ENCODE measurements around the gene TBC1D5.
A peak's percentile ranks its signal among the peaks of the same experiment; 100 is the strongest.
"Not testable (repeated sequence)": the region's sequence is repeated elsewhere in the genome, so short reads cannot be mapped to it uniquely, and the experiment has no call there.

Gene TBC1D5, protein sequence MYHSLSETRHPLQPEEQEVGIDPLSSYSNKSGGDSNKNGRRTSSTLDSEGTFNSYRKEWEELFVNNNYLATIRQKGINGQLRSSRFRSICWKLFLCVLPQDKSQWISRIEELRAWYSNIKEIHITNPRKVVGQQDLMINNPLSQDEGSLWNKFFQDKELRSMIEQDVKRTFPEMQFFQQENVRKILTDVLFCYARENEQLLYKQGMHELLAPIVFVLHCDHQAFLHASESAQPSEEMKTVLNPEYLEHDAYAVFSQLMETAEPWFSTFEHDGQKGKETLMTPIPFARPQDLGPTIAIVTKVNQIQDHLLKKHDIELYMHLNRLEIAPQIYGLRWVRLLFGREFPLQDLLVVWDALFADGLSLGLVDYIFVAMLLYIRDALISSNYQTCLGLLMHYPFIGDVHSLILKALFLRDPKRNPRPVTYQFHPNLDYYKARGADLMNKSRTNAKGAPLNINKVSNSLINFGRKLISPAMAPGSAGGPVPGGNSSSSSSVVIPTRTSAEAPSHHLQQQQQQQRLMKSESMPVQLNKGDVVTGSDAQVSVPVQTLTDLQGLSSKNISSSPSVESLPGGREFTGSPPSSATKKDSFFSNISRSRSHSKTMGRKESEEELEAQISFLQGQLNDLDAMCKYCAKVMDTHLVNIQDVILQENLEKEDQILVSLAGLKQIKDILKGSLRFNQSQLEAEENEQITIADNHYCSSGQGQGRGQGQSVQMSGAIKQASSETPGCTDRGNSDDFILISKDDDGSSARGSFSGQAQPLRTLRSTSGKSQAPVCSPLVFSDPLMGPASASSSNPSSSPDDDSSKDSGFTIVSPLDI

DNA sequence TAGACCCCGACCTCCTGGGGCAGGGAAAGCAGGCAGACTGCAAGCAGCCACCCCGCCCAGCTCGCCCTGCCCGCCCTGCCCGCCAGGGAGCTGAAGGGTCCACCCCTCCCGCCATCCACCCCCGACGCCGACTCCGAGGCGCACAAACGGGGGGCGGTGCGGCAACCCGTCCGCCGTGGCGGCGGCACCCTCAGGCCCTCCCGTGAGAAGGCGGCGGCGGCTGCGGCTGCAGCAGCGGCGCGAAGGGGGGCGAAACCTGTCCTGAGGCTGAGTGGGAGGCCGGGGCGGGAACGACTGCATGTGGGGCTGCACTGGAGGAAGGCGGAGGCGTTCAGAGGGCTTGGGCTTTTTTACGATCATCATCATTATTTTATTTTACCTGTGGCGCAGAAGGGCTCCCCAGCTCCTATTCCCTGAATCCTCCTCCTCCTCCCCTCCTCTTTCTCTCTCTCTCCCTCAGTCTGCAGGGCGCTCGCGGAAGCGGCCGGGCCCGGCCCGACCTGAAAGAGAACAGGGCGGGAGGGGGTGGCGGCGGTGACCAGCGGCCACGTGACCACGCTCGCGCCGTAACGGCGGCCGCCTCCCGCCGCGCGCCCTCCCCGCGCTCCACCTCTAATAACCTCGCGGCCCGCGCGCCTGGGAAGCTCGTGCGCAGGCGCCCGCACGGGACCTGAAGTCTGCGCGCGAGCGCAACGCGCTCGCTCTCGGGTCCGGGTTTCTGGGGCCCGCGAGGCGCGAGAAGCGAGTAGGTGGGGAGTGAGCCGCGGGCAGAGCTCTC is at the start of gene TBC1D5:
TBC1D5 (minus strand) TSS at position 530 of the 778 bp plus-strand sequence. CDS start 234,061 bp downstream, outside the sequence.
- no peaks in the 10 kb centered on the region for H3K27me3 ChIP-seq
- peaks cover 0 to 4% (median 0%) of the 10 kb centered on the region in 11 experiments; a peak in 1 of 22 replicates for H4K20me1 ChIP-seq
- peak within 1 kb of the TSS; percentile 80 to 94 (median 88) for H3K4me2 ChIP-seq
- no peaks in the 10 kb centered on the region for H3K9me3 ChIP-seq (replicated peaks in 1 of 11)
- H3K4me3 ChIP-seq: peak within 1 kb of the TSS; percentile 68 to 88 (median 77)
- peaks cover 0 to 6% (median 0%) of the 10 kb centered on the region in 11 experiments; a peak in 1 of 22 replicates for H3K36me3 ChIP-seq
- peak within 1 kb of the TSS; percentile 95 to 99 (median 98) for H3K27ac ChIP-seq
- H3K9ac ChIP-seq: peak within 1 kb of the TSS; percentile 93 to 98 (median 97)
- peaks cover 39 to 53% (median 47%) of the 10 kb centered on the region in 10 experiments for H3K4me1 ChIP-seq
- no peak for TF ChIP-seq Cebpa-rat (IDR thresholded peaks at IDR 0.05)

DNA sequence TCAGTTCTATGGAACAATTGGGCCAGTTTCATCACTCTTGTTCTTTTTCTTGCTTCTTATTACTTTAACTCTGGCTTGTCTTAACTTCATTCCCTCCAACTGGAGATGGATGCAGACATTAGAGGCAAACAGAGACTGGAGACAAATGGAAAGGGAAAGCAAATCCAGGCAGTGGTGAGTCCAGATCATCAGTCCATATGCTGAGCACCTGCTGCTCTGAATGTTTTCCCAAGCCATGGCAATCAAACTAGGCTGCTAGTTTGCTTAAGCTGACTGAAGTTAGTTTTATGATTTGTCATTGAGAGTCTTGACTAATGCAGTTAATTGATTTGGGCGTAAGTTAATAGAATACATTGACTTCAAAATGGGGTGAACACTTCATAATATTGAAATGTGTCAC is 41.0 kb upstream of the TBC1D5 start:
- Histone ChIP-seq H4K20me1 (no peaks in the 10 kb centered on the region), H3K27me3 (no peaks in the 10 kb centered on the region), H3K4me3 (peak overlapping the region in 5 of 10 experiments; percentile 4 to 45 (median 31); a peak in 7 of 20 replicates), H3K27ac (peak overlapping the region in 9 of 11 experiments; percentile 1 to 80 (median 44); a peak in 10 of 22 replicates), H3K9ac (no peak overlapping the region), H3K4me1 (peaks cover 11 to 33% (median 24%) of the 10 kb centered on the region in 10 experiments; a peak in 18 of 20 replicates), H3K9me3 (replicated peaks in 1 of 11) (peaks cover 48 to 90% (median 67%) of the 10 kb centered on the region in 11 experiments), H3K4me2 (peak overlapping the region in 1 of 11 experiments; percentile 19; a peak in 2 of 22 replicates), H3K36me3 (peaks cover 0 to 12% (median 0%) of the 10 kb centered on the region in 11 experiments; a peak in 6 of 22 replicates)
- TF ChIP-seq Cebpa-rat (IDR thresholded peaks at IDR 0.05): no peak

DNA sequence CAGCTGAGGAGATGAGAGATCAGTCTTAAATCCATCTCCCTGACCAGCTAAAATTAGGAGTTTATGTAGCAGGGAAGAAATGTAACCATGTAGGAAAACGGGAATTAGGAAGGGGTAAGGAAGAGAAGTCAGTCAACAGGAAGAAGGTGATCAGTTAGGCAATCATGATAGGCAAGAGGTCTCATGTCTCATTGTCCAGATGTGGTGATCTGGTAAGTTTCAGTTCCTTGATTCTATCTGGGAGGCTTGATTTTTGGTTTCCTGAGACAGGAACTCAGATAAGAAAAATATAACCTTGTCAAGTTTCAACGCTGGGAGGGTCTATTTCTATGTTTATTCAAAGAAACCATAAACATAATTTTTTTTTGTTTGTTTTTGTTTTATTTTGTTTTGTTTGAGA is 40.3 kb upstream of the TBC1D5 start:
- peak overlapping the region in 3 of 11 experiments; percentile 13 to 46 (median 14); a peak in 2 of 22 replicates for H3K9ac ChIP-seq
- H3K4me1 ChIP-seq: peaks cover 11 to 33% (median 24%) of the 10 kb centered on the region in 10 experiments; a peak in 18 of 20 replicates
- H3K36me3 ChIP-seq: peaks cover 0 to 12% (median 0%) of the 10 kb centered on the region in 11 experiments; a peak in 6 of 22 replicates
- peak in 5 of 11 experiments; percentile 23 to 61 (median 45); a peak in 4 of 22 replicates for TF ChIP-seq Cebpa-rat (IDR thresholded peaks at IDR 0.05)
- no peaks in the 10 kb centered on the region for H3K27me3 ChIP-seq
- H4K20me1 ChIP-seq: no peaks in the 10 kb centered on the region
- H3K9me3 ChIP-seq (replicated peaks in 1 of 11): peaks cover 48 to 93% (median 64%) of the 10 kb centered on the region in 11 experiments
- H3K27ac ChIP-seq: peak overlapping the region in 9 of 11 experiments; percentile 54 to 80 (median 62); a peak in 18 of 22 replicates
- H3K4me3 ChIP-seq: peak overlapping the region in 6 of 10 experiments; percentile 2 to 45 (median 24); a peak in 8 of 20 replicates
- peak overlapping the region in 3 of 11 experiments; percentile 4 to 19 (median 4); a peak in 5 of 22 replicates for H3K4me2 ChIP-seq

DNA sequence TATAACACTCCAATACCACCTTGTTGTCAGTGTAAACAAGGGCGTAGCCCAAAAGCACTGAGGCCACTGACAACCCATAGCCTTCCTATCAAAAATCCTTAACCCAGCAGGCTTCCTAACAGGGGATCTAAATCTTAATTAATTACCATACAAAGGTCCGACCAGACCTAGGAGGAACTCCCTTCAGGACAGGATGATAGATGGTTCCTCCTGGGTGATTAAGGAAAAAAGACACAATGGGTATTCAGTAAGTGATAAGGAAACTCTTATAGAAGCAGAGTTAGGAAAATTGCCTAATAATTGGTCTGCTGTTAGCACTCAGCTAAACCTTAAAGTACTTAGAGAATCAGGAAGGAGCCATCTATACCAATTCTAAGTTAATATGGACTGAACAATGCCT is 37.9 kb upstream of the TBC1D5 start:
- not testable (repeated sequence) for H3K27me3 ChIP-seq, H4K20me1 ChIP-seq, H3K4me3 ChIP-seq, H3K9ac ChIP-seq
- Histone ChIP-seq H3K9me3 (replicated peaks in 1 of 11) (peaks cover 43 to 89% (median 53%) of the 10 kb centered on the region in 11 experiments), H3K4me1 (peaks cover 11 to 33% (median 24%) of the 10 kb centered on the region in 10 experiments; a peak in 18 of 20 replicates), H3K4me2 (peak overlapping the region in 9 of 11 experiments; percentile 15 to 63 (median 45); a peak in 15 of 22 replicates), H3K27ac (peak overlapping the region in 8 of 11 experiments; percentile 21 to 64 (median 56); a peak in 10 of 22 replicates), H3K36me3 (peaks cover 0 to 12% (median 0%) of the 10 kb centered on the region in 11 experiments; a peak in 6 of 22 replicates)

DNA sequence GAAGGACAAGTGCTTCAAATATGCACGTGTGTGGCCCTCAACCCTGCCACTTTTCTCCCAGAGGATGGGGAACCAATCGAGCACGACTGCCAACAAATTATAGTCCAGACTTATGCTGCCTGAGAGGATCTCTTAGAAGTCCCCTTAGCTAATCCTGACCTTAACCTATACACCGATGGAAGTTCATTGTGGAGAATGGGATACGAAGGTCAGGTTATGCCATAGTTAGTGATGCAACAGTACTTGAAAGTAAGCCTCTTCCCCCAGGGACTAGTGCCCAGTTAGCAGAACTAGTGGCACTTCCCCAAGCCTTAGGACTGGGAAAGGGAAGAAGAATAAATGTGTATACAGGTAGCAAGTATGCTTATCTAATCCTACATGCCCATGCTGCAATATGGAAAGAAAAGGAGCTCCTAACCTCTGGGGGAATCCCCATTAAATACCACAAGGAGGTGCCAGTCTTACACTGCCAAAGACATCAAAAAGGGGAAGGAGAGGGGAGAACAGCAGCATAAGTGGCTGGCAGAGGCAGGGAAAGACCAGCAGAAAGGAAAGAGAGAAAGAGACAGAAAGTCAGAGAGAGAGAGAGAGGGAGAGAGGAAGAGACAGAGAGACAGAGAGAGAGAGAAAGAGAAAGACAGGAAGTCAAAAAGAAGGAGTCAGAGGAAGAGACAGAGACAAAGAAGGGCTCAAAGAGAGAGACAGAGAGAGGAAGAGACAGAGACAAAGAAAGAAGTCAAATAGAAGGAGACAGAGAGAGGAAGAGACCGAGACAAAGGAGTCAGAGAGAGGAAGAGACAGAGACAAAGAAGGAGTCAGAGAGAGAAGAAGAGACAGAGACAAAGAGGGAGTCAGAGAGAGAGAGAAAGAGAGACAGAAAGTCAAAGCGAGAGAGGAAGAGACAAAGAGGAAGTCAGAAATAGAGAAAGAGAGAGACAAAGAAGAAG is 37.1 kb upstream of the TBC1D5 start:
- not testable (repeated sequence) for H3K27me3 ChIP-seq, H3K4me3 ChIP-seq, H4K20me1 ChIP-seq, H3K9ac ChIP-seq
- peaks cover 37 to 89% (median 52%) of the 10 kb centered on the region in 11 experiments for H3K9me3 ChIP-seq (replicated peaks in 1 of 11)
- peak overlapping the region; percentile 4 to 63 (median 39); a peak in 19 of 22 replicates for H3K4me2 ChIP-seq
- H3K4me1 ChIP-seq: peaks cover 11 to 34% (median 24%) of the 10 kb centered on the region in 10 experiments; a peak in 18 of 20 replicates
- peaks cover 0 to 12% (median 0%) of the 10 kb centered on the region in 11 experiments; a peak in 6 of 22 replicates for H3K36me3 ChIP-seq
- H3K27ac ChIP-seq: peak overlapping the region in 8 of 11 experiments; percentile 21 to 64 (median 56); a peak in 15 of 22 replicates

DNA sequence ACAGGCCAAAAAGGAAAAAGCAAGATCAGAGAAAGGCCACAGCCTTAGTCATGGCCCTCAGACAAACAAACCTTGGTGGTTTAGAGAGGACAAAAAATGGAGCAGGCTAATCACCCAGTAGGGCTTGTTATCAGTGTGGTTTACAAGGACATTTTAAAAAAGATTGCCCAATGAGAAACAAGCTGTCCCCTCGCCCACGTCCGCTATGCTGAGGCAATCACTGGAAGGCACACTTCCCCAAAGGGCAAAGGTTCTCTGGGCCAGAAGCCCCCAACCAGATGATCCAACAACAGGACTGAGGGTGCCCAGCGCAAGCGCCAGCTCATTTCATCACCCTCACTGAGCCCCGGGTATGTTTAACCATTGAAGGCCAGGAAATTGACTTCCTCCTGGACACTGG is 34.9 kb upstream of the TBC1D5 start:
- H3K36me3 ChIP-seq, H3K9ac ChIP-seq, H3K4me3 ChIP-seq, H3K27ac ChIP-seq, H4K20me1 ChIP-seq, H3K4me2 ChIP-seq, H3K27me3 ChIP-seq: not testable (repeated sequence)
- Histone ChIP-seq H3K9me3 (replicated peaks in 1 of 11) (peaks cover 23 to 76% (median 39%) of the 10 kb centered on the region in 11 experiments), H3K4me1 (peaks cover 11 to 31% (median 20%) of the 10 kb centered on the region in 10 experiments; a peak in 18 of 20 replicates)

DNA sequence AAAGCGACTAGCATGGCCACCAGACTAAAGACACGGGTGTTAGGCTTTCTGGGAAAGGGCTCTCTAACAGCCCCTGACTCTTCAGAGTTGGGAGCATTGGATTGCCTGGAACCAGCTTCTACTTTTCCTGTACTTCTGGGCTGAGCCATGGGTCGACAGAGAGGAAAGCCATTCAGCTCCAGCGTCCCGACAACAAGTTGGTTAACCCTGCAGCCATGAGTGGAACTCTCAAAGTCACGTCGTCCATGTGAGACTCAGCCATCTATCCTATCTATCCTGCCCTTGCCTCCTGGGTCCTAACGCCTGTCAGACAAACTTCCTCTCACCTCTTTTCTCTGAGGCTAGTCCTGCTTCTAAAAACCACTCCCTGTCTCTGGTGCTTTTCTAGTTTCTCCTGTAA is 32.6 kb upstream of the TBC1D5 start:
- Histone ChIP-seq H3K4me3 (no peak overlapping the region), H3K9me3 (replicated peaks in 1 of 11) (peaks cover 8 to 54% (median 23%) of the 10 kb centered on the region in 11 experiments; a peak in 20 of 22 replicates), H3K4me1 (peaks cover 10 to 27% (median 18%) of the 10 kb centered on the region in 10 experiments; a peak in 18 of 20 replicates), H3K27me3 (no peaks in the 10 kb centered on the region), H3K27ac (no peak overlapping the region), H3K4me2 (peak overlapping the region in 7 of 11 experiments; percentile 7 to 52 (median 20); a peak in 5 of 22 replicates), H3K36me3 (no peaks in the 10 kb centered on the region), H3K9ac (no peak overlapping the region), H4K20me1 (no peaks in the 10 kb centered on the region)
- no peak for TF ChIP-seq Cebpa-rat (IDR thresholded peaks at IDR 0.05)

DNA sequence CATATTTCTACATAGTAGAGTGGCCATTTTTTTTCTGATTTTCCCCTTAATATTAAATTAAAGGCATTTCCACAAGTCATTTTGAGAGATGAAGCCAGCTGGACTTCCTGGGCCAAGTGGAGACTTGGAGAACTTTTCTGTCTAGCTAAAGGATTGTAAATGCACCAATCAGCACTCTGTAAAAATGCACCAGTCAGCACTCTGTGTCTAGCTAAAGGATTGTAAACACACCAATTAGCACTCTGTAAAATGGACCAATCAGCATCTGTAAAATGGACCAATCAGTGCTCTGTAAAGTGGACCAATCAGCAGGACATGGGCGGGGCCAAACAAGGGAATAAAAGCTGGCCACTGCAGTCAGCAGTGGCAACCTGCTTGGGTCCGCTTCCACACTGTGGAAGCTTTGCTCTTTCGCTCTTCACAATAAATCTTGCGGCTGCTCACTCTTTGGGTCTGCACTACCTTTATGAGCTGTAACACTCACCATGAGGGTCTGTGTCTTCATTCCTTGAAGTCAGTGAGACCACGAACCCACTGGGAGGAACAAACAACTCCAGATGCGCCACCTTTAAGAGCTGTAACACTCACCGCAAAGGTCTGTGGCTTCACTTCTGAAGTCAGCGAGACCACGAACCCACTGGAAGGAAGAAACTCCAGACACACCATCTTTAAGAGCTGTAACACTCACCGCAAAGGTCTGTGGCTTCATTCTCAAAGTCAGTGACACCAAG is 31.9 kb upstream of the TBC1D5 start:
- not testable (repeated sequence) for H3K9ac ChIP-seq, H3K27ac ChIP-seq
- peak overlapping the region in 7 of 11 experiments; percentile 7 to 52 (median 20); a peak in 8 of 22 replicates for H3K4me2 ChIP-seq

More for the DNA sequence above, 31.9 kb upstream of the TBC1D5 start:
- H3K27me3 ChIP-seq, H3K4me3 ChIP-seq, H3K36me3 ChIP-seq, H4K20me1 ChIP-seq: not testable (repeated sequence)
- H3K9me3 ChIP-seq (replicated peaks in 1 of 11): peaks cover 8 to 53% (median 23%) of the 10 kb centered on the region in 11 experiments; a peak in 20 of 22 replicates
- H3K4me1 ChIP-seq: peaks cover 3 to 19% (median 10%) of the 10 kb centered on the region in 10 experiments; a peak in 18 of 20 replicates

Measured in BLaER1 treated with 17β-estradiol and CSF1 and Interleukin-3, amounts not matched to agents 10 nM and 100 nM (cell line).